Endothelial cell of umbilical vein (primary cell): Measurements from ENCODE around the gene MN1. TPM values are rescaled to one million over a fixed set of nuclear protein-coding genes. Genes with fewer than 3 reads are reported as not detected.

Experiments used
- BruUV-seq: library from RNA; stranded (reverse); fragments of 400-500 nt; replicated peaks from 2 replicates; lab custom pipeline; 2021; lab: Mats Ljungman, UMichigan
- CTCF ChIA-PET: fragments of 300-600, 350-600 bp; sonication (Branson Sonifier 250); formaldehyde crosslinking; loops from one replicate; lab custom pipeline; 2021; ENCODE audit warnings: antibody characterized with exemption, inconsistent platforms; lab: Charles Lee
- POLR2A ChIA-PET: fragments of 300-600, 350-600 bp; sonication (Branson Sonifier 250); formaldehyde crosslinking; loops from one replicate; lab custom pipeline; 2021; ENCODE audit warnings: antibody characterized with exemption, inconsistent platforms; lab: Charles Lee
- DNase-seq: peaks from one replicate; pipeline ENCODE4 v3.0.0-alpha.2; 2011; ENCODE audit warnings: low read depth, low spot score
- FAIRE-seq: peaks from 2 replicates; lab custom pipeline; 2011; peaks lifted over from hg19 to GRCh38; lab: Jason Lieb, UNC
- H2AFZ ChIP-seq: 2 replicates; pipeline ENCODE4 v1.6.0; 2012; ENCODE audit warnings: low read depth, low read length, control low read depth, inconsistent platforms
- H3K27ac ChIP-seq: 2 replicates; pipeline ENCODE4 v1.5.1; 2011; ENCODE audit warnings: low read depth, mild to moderate bottlenecking, control low read depth, low read length, moderate library complexity; ENCODE audit not compliant: insufficient read depth
- H3K27me3 ChIP-seq, 2 experiments: 2 replicates each; pipeline versions ENCODE4 v1.6.0 to v1.6.1; 2011; ENCODE audit warnings: low read length in 2 of 2, mixed read lengths in 1 of 2; ENCODE audit not compliant: control insufficient read depth in 2 of 2, insufficient read depth in 2 of 2
- H3K36me3 ChIP-seq, 2 experiments: 2 replicates in 1 of 2; 3 replicates in 1 of 2; pipeline ENCODE4 v1.5.1; 2011; ENCODE audit warnings: low read length in 2 of 2, mild to moderate bottlenecking in 1 of 2, moderate library complexity in 1 of 2; ENCODE audit not compliant: control insufficient read depth in 2 of 2, insufficient read depth in 2 of 2; ENCODE audit errors: extremely low read depth in 1 of 2
- H3K4me1 ChIP-seq: 3 replicates; pipeline ENCODE4 v1.5.1; 2011; ENCODE audit warnings: mild to moderate bottlenecking, low read length; ENCODE audit not compliant: control insufficient read depth, insufficient read depth; ENCODE audit errors: extremely low read depth
- H3K4me2 ChIP-seq: 2 replicates; pipeline ENCODE4 v1.6.1; 2011; ENCODE audit warnings: low read length, control low read depth, mixed read lengths; ENCODE audit not compliant: insufficient read depth
- H3K4me3 ChIP-seq, 3 experiments: fragments of 200-600 bp in 1 of 3; sonication (generic), shearing (Covaris generic) in 1 of 3; replicated peaks in 1 of 3; 2 replicates each; pipeline ENCODE4 v1.5.1; 2011 to 2016; ENCODE audit warnings: control low read depth in 3 of 3, low read length in 3 of 3, mild to moderate bottlenecking in 2 of 3, inconsistent platforms in 1 of 3, low read depth in 1 of 3, moderate library complexity in 1 of 3; ENCODE audit not compliant: insufficient read depth in 1 of 3
- H3K79me2 ChIP-seq: 2 replicates; pipeline ENCODE4 v1.6.0; 2012; ENCODE audit warnings: low read length, inconsistent platforms; ENCODE audit not compliant: control insufficient read depth, insufficient read depth
- H3K9ac ChIP-seq: replicated peaks from 2 replicates; pipeline ENCODE3; 2011; ENCODE audit warnings: low read length, control low read depth; ENCODE audit not compliant: insufficient read depth; ENCODE audit errors: extremely low read depth
- H3K9me1 ChIP-seq: replicated peaks from 3 replicates; pipeline ENCODE4 v1.6.0; 2011; ENCODE audit warnings: mild to moderate bottlenecking, low read length; ENCODE audit not compliant: control insufficient read depth, insufficient read depth; ENCODE audit errors: extremely low read depth
- H3K9me3 ChIP-seq: replicated peaks from 2 replicates; pipeline ENCODE4 v1.5.1; 2012; ENCODE audit warnings: low read length, inconsistent platforms; ENCODE audit not compliant: control insufficient read depth, insufficient read depth
- H4K20me1 ChIP-seq: replicated peaks from 2 replicates; pipeline ENCODE3; 2011; ENCODE audit warnings: mild to moderate bottlenecking, low read length; ENCODE audit not compliant: control insufficient read depth, insufficient read depth; ENCODE audit errors: extremely low read depth
- CTCF ChIP-seq, 2 donors: IDR thresholded peaks; 1 replicate in 1 of 2; 2 replicates in 1 of 2; pipeline ENCODE4 v1.5.1; 2011; ENCODE audit warnings: low read length in 2 of 2, mild to moderate bottlenecking in 2 of 2, moderate library complexity in 2 of 2, control low read depth in 1 of 2, inconsistent platforms in 1 of 2, low read depth in 1 of 2; ENCODE audit not compliant: insufficient read depth in 1 of 2; ENCODE audit errors: extremely low read depth in 1 of 2
- EZH2 ChIP-seq: IDR thresholded peaks from 2 replicates; pipeline ENCODE4 v1.6.1; 2012; ENCODE audit warnings: borderline replicate concordance, low read depth, mild to moderate bottlenecking, moderate library complexity, low read length, inconsistent platforms; ENCODE audit not compliant: severe bottlenecking
- FOS ChIP-seq: IDR thresholded peaks from 2 replicates; pipeline ENCODE4 v1.6.1; 2011; ENCODE audit warnings: mild to moderate bottlenecking, low read length, moderate library complexity, borderline replicate concordance; ENCODE audit not compliant: insufficient read depth
- GATA2 ChIP-seq: IDR thresholded peaks from 2 replicates; pipeline ENCODE4 v1.7.0; 2011; ENCODE audit warnings: low read depth, mild to moderate bottlenecking, moderate library complexity, mixed read lengths, low read length; ENCODE audit not compliant: insufficient read length, insufficient read depth
- JUN ChIP-seq: IDR thresholded peaks from 2 replicates; pipeline ENCODE4 v1.6.1; 2011; ENCODE audit warnings: borderline replicate concordance, low read depth; ENCODE audit not compliant: insufficient read length, insufficient read depth
- MAX ChIP-seq: IDR thresholded peaks from 2 replicates; pipeline ENCODE4 v1.6.1; 2011; ENCODE audit not compliant: insufficient read depth, insufficient read length
- MYC ChIP-seq: IDR thresholded peaks from one replicate; pipeline ENCODE4 v1.6.1; 2011; ENCODE audit warnings: mild to moderate bottlenecking, low read depth, low read length
- POLR2A ChIP-seq: IDR thresholded peaks from 2 replicates; pipeline ENCODE4 v1.6.1; 2012; ENCODE audit warnings: low read depth, mild to moderate bottlenecking, control low read depth, low read length
- POLR2AphosphoS5 ChIP-seq: IDR thresholded peaks from 2 replicates; pipeline ENCODE4 v1.6.1; 2012; ENCODE audit warnings: low read depth, mild to moderate bottlenecking, control low read depth, low read length, moderate library complexity; ENCODE audit not compliant: insufficient read depth
- dilution Hi-C: fragments of 300-500 bp; cut with MboI; formaldehyde crosslinking; loops from one replicate; pipeline ENCODE4 v1.15.0; 2019; ENCODE audit warnings: low sequenced_read_pairs; ENCODE audit not compliant: extremely low pct_ligation_motif_present
- intact Hi-C: fragments of 100-400 bp; cut with micrococcal nuclease; formaldehyde crosslinking; loops from one replicate; pipeline ENCODE4 v1.10.0; 2022
- polyA plus RNA-seq, 4 experiments: library from polyadenylated mRNA; depleted of rRNA in 3 of 4; stranded (reverse) in 3 of 4; unstranded in 1 of 4; fragments of >200 nt; gene quantifications; 2 replicates each; pipeline versions ENCODE4 v1.2.1 to v1.2.3, GENCODE V29; 2011 to 2012; ENCODE audit warnings: missing spikeins in 1 of 4
- total RNA-seq: library from RNA; stranded (reverse); gene quantifications from 2 replicates; pipeline ENCODE4 v1.2.3, GENCODE V29; 2021

The MN1 gene
- total and polyA plus RNA-seq, 2 donors (not counting 3 experiments of a cell fraction or from before 2014, with no cell fraction given), result 3.8 to 5.2 TPM

GRCh38 chr22:27816552-27816951, 15.0 kb upstream of the MN1 start:
- H3K79me2 ChIP-seq, result no peaks in the 10 kb centered on the region
- FAIRE-seq (no peak), DNase-seq (no peak)
- no peak overlapping the region for H3K4me3 ChIP-seq
- H3K36me3 ChIP-seq, result no peaks in the 10 kb centered on the region
- no peak overlapping the region for H3K9ac ChIP-seq
- TF ChIP-seq POLR2AphosphoS5 (no peak), FOS (no peak), MAX (no peak), JUN (no peak), CTCF (IDR thresholded peaks at IDR 0.05; ENCODE audit: extremely low read depth in 1 of 2, insufficient read depth in 1 of 2, low read depth in 1 of 2, low read length in 2 of 2) (no peak), POLR2A (no peak), GATA2 (no peak), MYC (no peak), EZH2 (no peak)
- ChIA-PET POLR2A (no interaction called here), CTCF (interaction anchor here (0.6 kb wide), 1 partner anchor 965 kb away, joined by 5 read pairs; no protein-coding TSS in a partner anchor)
- H3K9me1 ChIP-seq, result no peaks in the 10 kb centered on the region
- BruUV-seq, result no TSS peak
- H3K27ac ChIP-seq, result no peak overlapping the region
- H3K9me3 ChIP-seq, result no peaks in the 10 kb centered on the region
- dilution Hi-C loops, result no loop called here
- intact Hi-C loops, result no loop called here
- H3K4me2 ChIP-seq, result no peak overlapping the region
- H2AFZ ChIP-seq, result no peak overlapping the region
- H3K4me1 ChIP-seq, result no peaks in the 10 kb centered on the region
- peaks cover 0 to 2% of the 10 kb centered on the region in 2 experiments for H3K27me3 ChIP-seq
- H4K20me1 ChIP-seq, result no peaks in the 10 kb centered on the region
